Measurements from ENCODE around the gene TRAPPC12. TPM values are rescaled to one million over a fixed set of nuclear protein-coding genes. Genes with fewer than 3 reads are reported as not detected.
A peak's percentile ranks its signal among the peaks of the same experiment; 100 is the strongest.
"Not testable (repeated sequence)": the region's sequence is repeated elsewhere in the genome, so short reads cannot be mapped to it uniquely, and the experiment has no call there.

The TRAPPC12 gene
- total and polyA plus RNA-seq, 7 experiments from 2014 or later: 29.8 to 160 (median 104) TPM

DNA sequence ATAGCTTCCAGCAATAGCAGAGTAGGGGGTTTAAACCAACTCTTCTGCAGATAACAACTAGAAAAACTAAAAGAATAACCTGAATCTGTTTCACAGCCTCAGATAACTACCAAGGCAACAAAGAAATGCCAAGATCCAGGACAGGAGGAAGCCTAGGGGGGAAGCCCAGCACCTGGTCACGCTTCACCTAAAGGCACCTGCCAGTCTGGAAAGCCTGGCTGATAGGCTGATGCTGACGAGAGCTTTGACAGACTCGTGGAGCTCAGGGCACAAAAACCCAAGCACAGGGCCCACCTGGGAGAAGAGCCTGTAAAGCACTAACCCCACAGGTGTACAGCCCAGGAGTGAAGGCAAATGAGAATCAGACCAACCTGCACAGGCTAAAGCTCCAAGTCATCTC lies 24.5 kb upstream of the TRAPPC12 start:
- CTCF ChIA-PET: no interaction called here
- Histone ChIP-seq H3K4me3 (ENCODE audit: low read length) (no peak overlapping the region), H3K9me3 (ENCODE audit: control insufficient read depth in 2 of 3, low read length in 3 of 3) (peaks cover 0 to 6% (median 0%) of the 10 kb centered on the region in 3 experiments), H3K27me3 (ENCODE audit: control insufficient read depth in 2 of 2, insufficient read depth in 2 of 2, low read length in 2 of 2) (no peaks in the 10 kb centered on the region), H3K27ac (ENCODE audit: low read depth, low read length) (no peak overlapping the region), H3K36me3 (ENCODE audit: control insufficient read depth in 2 of 3, insufficient read depth in 3 of 3, low read length in 3 of 3) (peaks cover 0 to 21% (median 5%) of the 10 kb centered on the region in 3 experiments), H3K4me1 (ENCODE audit: control insufficient read depth in 2 of 2, insufficient read depth in 2 of 2, low read length in 2 of 2) (no peaks in the 10 kb centered on the region)
- Mint-ChIP-seq H3K27me3 (no peaks in the 10 kb centered on the region), H3K9me3 (peaks cover 0 to 25% (median 7%) of the 10 kb centered on the region in 11 donors), H3K4me1 (peaks cover 5 to 28% (median 15%) of the 10 kb centered on the region in 7 donors), H3K4me3 (no peak overlapping the region), H3K27ac (peak overlapping the region in 1 of 9 donors; percentile 8), H3K36me3 (peaks cover 17 to 49% (median 43%) of the 10 kb centered on the region in 5 donors)
- intact Hi-C loops (cut with micrococcal nuclease): no loop called here
- no peak for ATAC-seq
- DNase-seq: no peak
- POLR2A ChIA-PET: interaction anchor here (0.8 kb wide), 1 partner anchor 140 kb away, joined by 3 read pairs; no protein-coding TSS in a partner anchor

DNA sequence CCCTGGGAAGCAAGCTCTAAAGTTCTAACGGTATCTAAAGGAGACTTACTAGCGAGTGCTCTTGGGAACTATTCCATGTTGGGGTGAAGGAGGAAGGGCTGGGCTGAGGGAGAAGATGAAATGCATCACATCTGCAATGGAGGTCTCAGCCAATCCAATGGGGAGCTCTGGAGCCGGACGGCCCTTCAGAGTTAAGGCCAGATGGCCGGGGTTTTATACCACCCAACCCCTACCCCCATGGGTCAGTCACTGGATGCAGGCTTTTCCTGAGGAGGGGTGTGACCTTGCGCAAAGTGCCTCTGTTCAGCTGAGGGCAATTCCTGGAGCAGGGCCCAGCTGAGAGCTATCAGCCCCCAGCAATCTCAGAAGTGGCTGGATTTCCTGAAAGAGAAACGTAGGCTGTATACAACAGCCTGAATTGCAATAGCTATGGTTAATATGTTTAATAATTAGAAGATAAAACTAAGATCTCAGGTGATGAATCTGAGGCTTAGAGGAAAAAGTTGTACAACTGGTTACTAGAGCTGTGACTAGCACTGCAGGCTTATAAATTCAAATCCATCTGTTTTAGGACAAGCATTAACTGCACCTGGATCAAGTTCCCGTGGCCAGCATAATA lies 23.4 kb upstream of the TRAPPC12 start:
- Mint-ChIP-seq H3K36me3 (peaks cover 13 to 38% (median 34%) of the 10 kb centered on the region in 5 donors), H3K27ac (peak overlapping the region in 2 of 9 donors; percentile 57 to 76), H3K4me3 (no peak overlapping the region), H3K27me3 (no peaks in the 10 kb centered on the region), H3K9me3 (peaks cover 0 to 18% (median 5%) of the 10 kb centered on the region in 11 donors), H3K4me1 (peaks cover 5 to 28% (median 15%) of the 10 kb centered on the region in 7 donors)
- ChIA-PET CTCF (no interaction called here), POLR2A (no interaction called here)
- H3K36me3 ChIP-seq (ENCODE audit: control insufficient read depth in 2 of 3, insufficient read depth in 3 of 3, low read length in 3 of 3): peaks cover 0 to 21% (median 5%) of the 10 kb centered on the region in 3 experiments
- H3K27me3 ChIP-seq (ENCODE audit: control insufficient read depth in 2 of 2, insufficient read depth in 2 of 2, low read length in 2 of 2): no peaks in the 10 kb centered on the region
- no peak overlapping the region for H3K27ac ChIP-seq (ENCODE audit: low read depth, low read length)
- H3K4me3 ChIP-seq (ENCODE audit: low read length): no peak overlapping the region
- no peak for ATAC-seq
- peaks cover 0 to 6% (median 0%) of the 10 kb centered on the region in 3 experiments for H3K9me3 ChIP-seq (ENCODE audit: control insufficient read depth in 2 of 3, low read length in 3 of 3)
- DNase-seq: no peak
- intact Hi-C loops (cut with micrococcal nuclease): no loop called here
- no peaks in the 10 kb centered on the region for H3K4me1 ChIP-seq (ENCODE audit: control insufficient read depth in 2 of 2, insufficient read depth in 2 of 2, low read length in 2 of 2)

DNA sequence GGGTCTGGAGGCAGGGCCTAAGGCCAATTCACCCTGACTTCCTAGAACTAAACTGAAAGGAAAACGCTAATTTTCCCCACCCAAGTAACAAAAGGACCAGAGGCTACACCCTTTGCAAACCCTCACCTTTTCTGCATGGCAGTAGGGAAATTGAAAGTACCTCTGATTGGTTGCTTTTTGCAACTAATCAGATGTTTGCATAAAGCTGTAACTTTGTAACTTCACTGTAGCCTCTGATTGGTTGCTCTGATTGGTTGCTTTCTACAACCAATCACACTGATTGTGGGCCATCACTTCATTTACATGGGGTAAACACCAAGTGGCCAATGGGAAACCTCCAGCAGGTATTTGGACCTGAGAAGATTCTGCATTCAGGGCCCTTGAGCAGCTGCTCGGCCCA lies 22.7 kb upstream of the TRAPPC12 start:
- Histone ChIP-seq H3K4me1 (ENCODE audit: control insufficient read depth in 2 of 2, insufficient read depth in 2 of 2, low read length in 2 of 2) (no peaks in the 10 kb centered on the region), H3K27ac (ENCODE audit: low read depth, low read length) (no peak overlapping the region), H3K27me3 (ENCODE audit: control insufficient read depth in 2 of 2, insufficient read depth in 2 of 2, low read length in 2 of 2) (no peaks in the 10 kb centered on the region), H3K36me3 (ENCODE audit: control insufficient read depth in 2 of 3, insufficient read depth in 3 of 3, low read length in 3 of 3) (peaks cover 0 to 21% (median 5%) of the 10 kb centered on the region in 3 experiments), H3K9me3 (ENCODE audit: control insufficient read depth in 2 of 3, low read length in 3 of 3) (peaks cover 0 to 6% (median 0%) of the 10 kb centered on the region in 3 experiments), H3K4me3 (ENCODE audit: low read length) (no peak overlapping the region)
- Mint-ChIP-seq H3K9me3 (peaks cover 0 to 15% (median 5%) of the 10 kb centered on the region in 11 donors), H3K36me3 (peaks cover 13 to 34% (median 28%) of the 10 kb centered on the region in 5 donors), H3K27ac (no peak overlapping the region), H3K4me1 (peaks cover 6 to 32% (median 20%) of the 10 kb centered on the region in 7 donors), H3K27me3 (no peaks in the 10 kb centered on the region), H3K4me3 (no peak overlapping the region)
- ChIA-PET POLR2A (no interaction called here), CTCF (no interaction called here)
- intact Hi-C loops (cut with micrococcal nuclease): no loop called here
- no peak for ATAC-seq
- DNase-seq: no peak

DNA sequence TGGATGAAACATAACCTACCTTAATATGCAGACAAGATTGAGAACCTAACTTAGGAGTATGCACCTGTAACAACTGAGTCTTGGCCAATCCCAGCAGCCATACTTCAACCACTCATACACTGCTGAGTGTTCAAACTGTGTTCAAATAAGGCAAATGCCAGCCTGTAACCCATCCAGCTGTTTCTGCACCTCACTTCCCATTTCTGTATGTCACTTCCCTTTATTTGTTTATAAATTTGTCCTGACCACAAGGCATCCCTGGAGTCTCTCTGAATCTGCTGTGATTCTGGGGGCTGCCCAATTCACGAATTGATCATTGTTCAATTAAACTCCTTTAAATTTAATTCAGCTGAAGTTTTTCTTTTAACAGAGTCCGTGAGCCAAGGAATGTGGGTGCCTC lies 22.0 kb upstream of the TRAPPC12 start:
- DNase-seq; H3K4me3 ChIP-seq (ENCODE audit: low read length); ATAC-seq; POLR2A ChIA-PET; H3K27me3 ChIP-seq (ENCODE audit: control insufficient read depth in 2 of 2, insufficient read depth in 2 of 2, low read length in 2 of 2); intact Hi-C loops (cut with micrococcal nuclease); H3K27ac ChIP-seq (ENCODE audit: low read depth, low read length); H3K4me3 Mint-ChIP-seq; CTCF ChIA-PET; H3K27me3 Mint-ChIP-seq; H3K9me3 ChIP-seq (ENCODE audit: control insufficient read depth in 2 of 3, low read length in 3 of 3); H3K4me1 ChIP-seq (ENCODE audit: control insufficient read depth in 2 of 2, insufficient read depth in 2 of 2, low read length in 2 of 2): not testable (repeated sequence)
- peaks cover 12 to 36% (median 23%) of the 10 kb centered on the region in 7 donors for H3K4me1 Mint-ChIP-seq
- peaks cover 0 to 11% (median 2%) of the 10 kb centered on the region in 11 donors for H3K9me3 Mint-ChIP-seq
- peaks cover 11 to 31% (median 24%) of the 10 kb centered on the region in 5 donors for H3K36me3 Mint-ChIP-seq
- H3K27ac Mint-ChIP-seq: peak overlapping the region in 2 of 9 donors; percentile 24 to 59
- H3K36me3 ChIP-seq (ENCODE audit: control insufficient read depth in 2 of 3, insufficient read depth in 3 of 3, low read length in 3 of 3): peaks cover 0 to 17% (median 5%) of the 10 kb centered on the region in 3 experiments

DNA sequence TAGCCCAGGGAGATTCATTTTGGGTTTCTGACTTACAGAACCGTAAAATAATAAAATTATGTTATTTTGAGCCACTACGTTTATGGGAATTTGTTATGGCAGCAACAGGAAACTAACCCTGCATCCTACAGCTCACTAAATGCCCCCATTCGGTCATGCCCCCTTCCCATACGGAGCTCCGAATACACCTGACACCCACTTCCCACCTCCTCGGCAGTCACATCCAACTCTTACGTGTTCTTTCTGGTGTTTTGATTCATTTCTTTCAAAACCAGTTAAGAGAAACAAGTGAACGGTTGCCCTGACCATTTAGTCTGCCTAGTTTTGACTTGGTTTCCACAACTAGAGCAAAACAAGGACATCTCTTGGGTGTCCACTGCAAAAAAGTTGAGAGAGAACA lies 21.6 kb upstream of the TRAPPC12 start:
- peak overlapping the region in 1 of 9 donors; percentile 36 for H3K27ac Mint-ChIP-seq
- no peak overlapping the region for H3K4me3 ChIP-seq (ENCODE audit: low read length)
- H3K4me1 Mint-ChIP-seq: peaks cover 17 to 39% (median 28%) of the 10 kb centered on the region in 7 donors
- H3K4me3 Mint-ChIP-seq: no peak overlapping the region
- ChIA-PET CTCF (no interaction called here), POLR2A (no interaction called here)
- H3K36me3 Mint-ChIP-seq: peaks cover 8 to 26% (median 19%) of the 10 kb centered on the region in 5 donors
- peaks cover 0 to 12% (median 5%) of the 10 kb centered on the region in 3 experiments for H3K36me3 ChIP-seq (ENCODE audit: control insufficient read depth in 2 of 3, insufficient read depth in 3 of 3, low read length in 3 of 3)
- ATAC-seq (no peak), DNase-seq (no peak)
- H3K27me3 ChIP-seq (ENCODE audit: control insufficient read depth in 2 of 2, insufficient read depth in 2 of 2, low read length in 2 of 2): no peaks in the 10 kb centered on the region
- H3K9me3 Mint-ChIP-seq: peaks cover 0 to 7% (median 0%) of the 10 kb centered on the region in 11 donors
- H3K27ac ChIP-seq (ENCODE audit: low read depth, low read length): no peak overlapping the region
- no peaks in the 10 kb centered on the region for H3K4me1 ChIP-seq (ENCODE audit: control insufficient read depth in 2 of 2, insufficient read depth in 2 of 2, low read length in 2 of 2)
- no peaks in the 10 kb centered on the region for H3K9me3 ChIP-seq (ENCODE audit: control insufficient read depth in 2 of 3, low read length in 3 of 3)
- intact Hi-C loops (cut with micrococcal nuclease): no loop called here
- no peaks in the 10 kb centered on the region for H3K27me3 Mint-ChIP-seq

DNA sequence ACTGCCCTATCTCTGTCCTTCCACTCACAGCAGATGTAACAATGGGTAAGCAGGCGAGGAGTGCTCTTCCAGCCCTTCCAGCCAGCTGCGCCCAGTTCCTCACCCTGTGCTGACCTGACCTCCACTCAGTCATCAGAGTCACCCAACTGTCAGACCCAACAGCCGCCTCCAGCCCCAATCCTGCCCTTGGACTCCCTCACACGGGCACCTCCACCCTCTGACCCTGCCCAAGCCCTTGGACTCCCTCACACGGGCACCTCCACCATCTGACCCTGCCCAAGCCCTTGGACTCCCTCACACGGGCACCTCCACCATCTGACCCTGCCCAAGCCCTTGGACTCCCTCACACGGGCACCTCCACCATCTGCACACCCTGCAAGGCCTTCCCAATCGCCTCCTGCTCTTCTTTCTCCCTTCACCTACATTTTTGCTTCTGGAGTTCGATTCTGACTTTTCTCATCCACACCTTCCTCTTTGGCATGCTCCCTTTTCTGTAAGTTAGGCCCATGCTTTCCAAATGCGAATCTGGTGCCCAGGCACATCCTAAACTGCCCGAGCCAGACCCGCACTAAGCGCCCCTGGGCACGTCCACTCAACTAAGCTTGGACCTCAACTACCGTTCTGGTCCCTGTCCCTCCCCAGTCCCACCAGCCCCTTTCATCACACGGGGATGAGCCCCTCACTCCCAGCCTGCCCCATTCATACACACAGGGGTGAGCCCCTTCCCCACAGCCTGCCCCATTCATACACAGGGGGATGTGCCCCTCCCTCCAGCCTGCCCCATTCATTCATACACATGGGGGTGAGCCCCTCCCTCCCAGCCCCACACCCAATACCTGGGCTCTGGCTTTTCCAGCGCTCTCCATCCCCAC lies 17.7 kb upstream of the TRAPPC12 start:
- no peaks in the 10 kb centered on the region for H3K4me1 ChIP-seq (ENCODE audit: control insufficient read depth in 2 of 2, insufficient read depth in 2 of 2, low read length in 2 of 2)
- H3K36me3 ChIP-seq (ENCODE audit: control insufficient read depth in 2 of 3, insufficient read depth in 3 of 3, low read length in 3 of 3): no peaks in the 10 kb centered on the region
- no peak for ATAC-seq
- H3K9me3 ChIP-seq (ENCODE audit: control insufficient read depth in 2 of 3, low read length in 3 of 3): no peaks in the 10 kb centered on the region
- H3K4me1 Mint-ChIP-seq: peaks cover 23 to 52% (median 48%) of the 10 kb centered on the region in 7 donors
- no peaks in the 10 kb centered on the region for H3K9me3 Mint-ChIP-seq
- H3K4me3 Mint-ChIP-seq: peak overlapping the region in 1 of 10 donors; percentile 46
- no peak overlapping the region for H3K27ac ChIP-seq (ENCODE audit: low read depth, low read length)
- no peak for DNase-seq
- intact Hi-C loops (cut with micrococcal nuclease): no loop called here
- H3K27ac Mint-ChIP-seq: peak overlapping the region in 2 of 9 donors; percentile 41 to 64
- CTCF ChIA-PET: no interaction called here
- peaks cover 0 to 10% (median 5%) of the 10 kb centered on the region in 5 donors for H3K36me3 Mint-ChIP-seq
- H3K27me3 Mint-ChIP-seq: no peaks in the 10 kb centered on the region
- no peak overlapping the region for H3K4me3 ChIP-seq (ENCODE audit: low read length)
- POLR2A ChIA-PET: interaction anchor here (0.5 kb wide), 1 partner anchor 196 kb away, joined by 3 read pairs; no protein-coding TSS in a partner anchor
- no peaks in the 10 kb centered on the region for H3K27me3 ChIP-seq (ENCODE audit: control insufficient read depth in 2 of 2, insufficient read depth in 2 of 2, low read length in 2 of 2)

All from naive thymus-derived CD4-positive, alpha-beta T cell (primary cell).